Measurements from ENCODE around the gene WDR90. TPM values are rescaled to one million over a fixed set of nuclear protein-coding genes. Genes with fewer than 3 reads are reported as not detected.

Gene WDR90
- total RNA-seq, 5 donors from 2014 or later (not counting 1 experiment from before 2014, with no cell fraction given) = 19.7 to 35.7 (median 23.4) TPM

- Histone ChIP-seq H3K4me3 (ENCODE audit: control insufficient read depth in 1 of 2, extremely low read depth in 1 of 2, low read length in 1 of 2) (no peak overlapping the region), H3K9me3 (no peaks in the 10 kb centered on the region), H3K27ac (ENCODE audit: low read length) (no peak overlapping the region), H3K27me3 (replicated peaks in 1 of 2; ENCODE audit: control insufficient read depth in 2 of 2, extremely low read depth in 1 of 2, insufficient read depth in 2 of 2, low read length in 1 of 2) (no peaks in the 10 kb centered on the region), H3K36me3 (ENCODE audit: control insufficient read depth in 2 of 2, extremely low read depth in 1 of 2, insufficient read depth in 1 of 2, low read length in 1 of 2) (peaks cover 15 to 16% of the 10 kb centered on the region in 2 donors), H3K4me1 (ENCODE audit: control insufficient read depth in 1 of 2, extremely low read depth in 1 of 2, insufficient read depth in 2 of 2, low read length in 2 of 2) (peaks cover 3 to 15% of the 10 kb centered on the region in 2 experiments)
- peaks cover 0 to 4% (median 3%) of the 10 kb centered on the region in 3 donors for H3K4me1 Mint-ChIP-seq
- H3K4me3 Mint-ChIP-seq = no peak overlapping the region
- no peaks in the 10 kb centered on the region for H3K9me3 Mint-ChIP-seq
- POLR2A ChIA-PET = no interaction called here
- no peak overlapping the region for H3K27ac Mint-ChIP-seq
- no peak for DNase-seq
- no peaks in the 10 kb centered on the region for H3K36me3 Mint-ChIP-seq
- CTCF ChIA-PET = no interaction called here
- no peak for ATAC-seq (replicated peaks in 1 of 4)
- H3K27me3 Mint-ChIP-seq = no peaks in the 10 kb centered on the region
- WGBS (ENCODE audit: insufficient coverage) = 62% methylated on average over 23 of the region's 29 CpGs
These were observed 18.8 kb upstream of the WDR90 start for GRCh38 chr16:630249-630814.

GRCh38 chr16:630815-631405, 18.3 kb upstream of the WDR90 start, which contains the start of gene WFIKKN1:
WFIKKN1 (plus strand) TSS chr16:630985; CDS start chr16:631254, 269 bp downstream.
- Mint-ChIP-seq H3K4me3 (no peak within 1 kb of the TSS), H3K27me3 (no peaks in the 10 kb centered on the region), H3K36me3 (no peaks in the 10 kb centered on the region), H3K27ac (no peak within 1 kb of the TSS), H3K9me3 (no peaks in the 10 kb centered on the region), H3K4me1 (peaks cover 0 to 4% (median 3%) of the 10 kb centered on the region in 3 donors)
- Histone ChIP-seq H3K27ac (ENCODE audit: low read length) (no peak within 1 kb of the TSS), H3K27me3 (replicated peaks in 1 of 2; ENCODE audit: control insufficient read depth in 2 of 2, extremely low read depth in 1 of 2, insufficient read depth in 2 of 2, low read length in 1 of 2) (no peaks in the 10 kb centered on the region), H3K4me1 (ENCODE audit: control insufficient read depth in 1 of 2, extremely low read depth in 1 of 2, insufficient read depth in 2 of 2, low read length in 2 of 2) (peaks cover 5 to 20% of the 10 kb centered on the region in 2 experiments), H3K9me3 (no peaks in the 10 kb centered on the region), H3K4me3 (ENCODE audit: control insufficient read depth in 1 of 2, extremely low read depth in 1 of 2, low read length in 1 of 2) (no peak within 1 kb of the TSS), H3K36me3 (ENCODE audit: control insufficient read depth in 2 of 2, extremely low read depth in 1 of 2, insufficient read depth in 1 of 2, low read length in 1 of 2) (peaks cover 13 to 14% of the 10 kb centered on the region in 2 donors)
- CTCF ChIA-PET = no interaction called here
- 8% methylated on average over 20 of the region's 23 CpGs for WGBS (ENCODE audit: insufficient coverage)
- POLR2A ChIA-PET = no interaction called here
- DNase-seq = no peak
- no peak for ATAC-seq (replicated peaks in 1 of 4)

GRCh38 chr16:631808-632358, 17.3 kb upstream of the WDR90 start:
- H3K36me3 ChIP-seq (ENCODE audit: control insufficient read depth in 2 of 2, extremely low read depth in 1 of 2, insufficient read depth in 1 of 2, low read length in 1 of 2) = peaks cover 9% of the 10 kb centered on the region in 2 donors
- ChIA-PET POLR2A (no interaction called here), CTCF (no interaction called here)
- H3K9me3 ChIP-seq = no peaks in the 10 kb centered on the region
- Mint-ChIP-seq H3K36me3 (no peaks in the 10 kb centered on the region), H3K4me1 (peaks cover 6 to 8% (median 7%) of the 10 kb centered on the region in 3 donors), H3K9me3 (no peaks in the 10 kb centered on the region), H3K4me3 (no peak overlapping the region), H3K27ac (no peak overlapping the region), H3K27me3 (peaks cover 0 to 3% of the 10 kb centered on the region in 2 donors)
- no peak overlapping the region for H3K4me3 ChIP-seq (ENCODE audit: control insufficient read depth in 1 of 2, extremely low read depth in 1 of 2, low read length in 1 of 2)
- H3K4me1 ChIP-seq (ENCODE audit: control insufficient read depth in 1 of 2, extremely low read depth in 1 of 2, insufficient read depth in 2 of 2, low read length in 2 of 2) = peaks cover 5 to 26% of the 10 kb centered on the region in 2 experiments
- ATAC-seq (replicated peaks in 1 of 4) (no peak), DNase-seq (no peak)
- WGBS (ENCODE audit: insufficient coverage) = 72% methylated on average over 5 of the region's 9 CpGs
- H3K27ac ChIP-seq (ENCODE audit: low read length) = no peak overlapping the region
- H3K27me3 ChIP-seq (replicated peaks in 1 of 2; ENCODE audit: control insufficient read depth in 2 of 2, extremely low read depth in 1 of 2, insufficient read depth in 2 of 2, low read length in 1 of 2) = no peaks in the 10 kb centered on the region

- 96% methylated on average over 65 of the region's 67 CpGs for WGBS (ENCODE audit: insufficient coverage)
- H3K36me3 ChIP-seq (ENCODE audit: control insufficient read depth in 2 of 2, extremely low read depth in 1 of 2, insufficient read depth in 1 of 2, low read length in 1 of 2) = peaks cover 5 to 9% of the 10 kb centered on the region in 2 donors
- DNase-seq (no peak), ATAC-seq (replicated peaks in 1 of 4) (no peak)
- ChIA-PET CTCF (no interaction called here), POLR2A (no interaction called here)
- Mint-ChIP-seq H3K36me3 (no peaks in the 10 kb centered on the region), H3K4me3 (no peak overlapping the region), H3K9me3 (no peaks in the 10 kb centered on the region), H3K4me1 (peaks cover 7 to 8% (median 8%) of the 10 kb centered on the region in 3 donors), H3K27me3 (peaks cover 0 to 3% of the 10 kb centered on the region in 2 donors), H3K27ac (no peak overlapping the region)
- no peaks in the 10 kb centered on the region for H3K27me3 ChIP-seq (replicated peaks in 1 of 2; ENCODE audit: control insufficient read depth in 2 of 2, extremely low read depth in 1 of 2, insufficient read depth in 2 of 2, low read length in 1 of 2)
- peaks cover 9 to 32% of the 10 kb centered on the region in 2 experiments for H3K4me1 ChIP-seq (ENCODE audit: control insufficient read depth in 1 of 2, extremely low read depth in 1 of 2, insufficient read depth in 2 of 2, low read length in 2 of 2)
- no peaks in the 10 kb centered on the region for H3K9me3 ChIP-seq
- H3K27ac ChIP-seq (ENCODE audit: low read length) = no peak overlapping the region
- H3K4me3 ChIP-seq (ENCODE audit: control insufficient read depth in 1 of 2, extremely low read depth in 1 of 2, low read length in 1 of 2) = no peak overlapping the region
These were observed 16.5 kb upstream of the WDR90 start for GRCh38 chr16:632486-633335.

- ChIA-PET CTCF (no interaction called here), POLR2A (no interaction called here)
- Histone ChIP-seq H3K27ac (ENCODE audit: low read length) (no peak overlapping the region), H3K4me3 (ENCODE audit: control insufficient read depth in 1 of 2, extremely low read depth in 1 of 2, low read length in 1 of 2) (no peak overlapping the region), H3K36me3 (ENCODE audit: control insufficient read depth in 2 of 2, extremely low read depth in 1 of 2, insufficient read depth in 1 of 2, low read length in 1 of 2) (peaks cover 5 to 9% of the 10 kb centered on the region in 2 donors), H3K9me3 (no peaks in the 10 kb centered on the region), H3K4me1 (ENCODE audit: control insufficient read depth in 1 of 2, extremely low read depth in 1 of 2, insufficient read depth in 2 of 2, low read length in 2 of 2) (peaks cover 9 to 34% of the 10 kb centered on the region in 2 experiments), H3K27me3 (replicated peaks in 1 of 2; ENCODE audit: control insufficient read depth in 2 of 2, extremely low read depth in 1 of 2, insufficient read depth in 2 of 2, low read length in 1 of 2) (no peaks in the 10 kb centered on the region)
- no peak overlapping the region for H3K27ac Mint-ChIP-seq
- DNase-seq = no peak
- H3K4me1 Mint-ChIP-seq = peaks cover 7 to 8% (median 8%) of the 10 kb centered on the region in 3 donors
- WGBS (ENCODE audit: insufficient coverage) = 98% methylated on average over 74 of the region's 74 CpGs
- H3K36me3 Mint-ChIP-seq = no peaks in the 10 kb centered on the region
- no peak for ATAC-seq (replicated peaks in 1 of 4)
- peaks cover 0 to 3% of the 10 kb centered on the region in 2 donors for H3K27me3 Mint-ChIP-seq
- H3K9me3 Mint-ChIP-seq = no peaks in the 10 kb centered on the region
- H3K4me3 Mint-ChIP-seq = no peak overlapping the region
These were observed 15.7 kb upstream of the WDR90 start for GRCh38 chr16:633336-634050.
